ENCODE results near the gene DNHD1.

DNA sequence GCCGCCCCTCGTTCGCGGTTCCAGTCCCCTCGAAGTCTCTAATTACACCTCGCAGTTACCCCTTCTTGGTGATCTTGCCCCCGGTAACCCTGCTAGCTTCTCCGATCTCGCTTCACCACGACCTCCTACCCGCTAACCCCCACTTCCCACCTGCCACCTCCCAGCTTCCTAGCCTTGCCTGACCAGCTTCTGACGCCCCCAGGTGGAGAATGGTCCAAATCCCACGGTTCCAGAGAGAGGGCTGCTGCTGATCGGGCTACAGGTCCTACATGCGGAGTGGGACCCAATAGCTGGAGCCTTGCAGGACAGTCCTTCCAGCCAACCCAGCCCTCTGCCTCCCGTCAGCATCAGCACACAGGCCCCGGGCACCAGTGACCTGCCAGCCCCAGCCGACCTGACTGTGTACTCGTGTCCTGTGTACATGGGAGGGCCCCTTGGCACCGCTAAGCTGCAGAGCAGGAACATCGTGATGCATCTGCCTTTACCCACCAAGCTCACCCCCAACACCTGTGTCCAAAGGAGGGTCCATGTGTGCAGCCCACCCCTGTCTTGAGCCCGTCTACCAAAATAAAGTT, 74.4 kb downstream of the DNHD1 start:
- TF ChIP-seq ZNF274 (IDR thresholded peaks at IDR 0.05; ENCODE audit: low read depth, low read length) = no peak
- TF ChIP-seq YY1 (IDR thresholded peaks at IDR 0.05; ENCODE audit: insufficient read depth, insufficient read length) = no peak
- no peak for TF ChIP-seq SUZ12 (IDR thresholded peaks at IDR 0.05; ENCODE audit: extremely low read depth, insufficient read depth, insufficient read length)

Data from NT2/D1 (cell line).